Cardiac fibroblast (primary cell): ENCODE data around the gene NDUFS1.

Experiments
- DNase-seq, 2 donors: peaks; one replicate each; pipeline versions ENCODE4 v3.0.0 to v3.0.0-alpha.2; 2010; ENCODE audit warnings: low read depth in 2 of 2
- H3K4me3 ChIP-seq, 2 donors: replicated peaks in 1 of 2; 1 replicate in 1 of 2; 2 replicates in 1 of 2; pipeline ENCODE4 v1.5.1; 2011; ENCODE audit warnings: low read depth in 2 of 2, low read length in 2 of 2, mild to moderate bottlenecking in 2 of 2, moderate library complexity in 1 of 2
- TF ChIP-seq, protein P1 (sequence below): IDR thresholded peaks from one replicate; pipeline ENCODE4 v1.5.1; 2011; ENCODE audit warnings: low read depth, mild to moderate bottlenecking, low read length, inconsistent platforms

Gene NDUFS1

DNA sequence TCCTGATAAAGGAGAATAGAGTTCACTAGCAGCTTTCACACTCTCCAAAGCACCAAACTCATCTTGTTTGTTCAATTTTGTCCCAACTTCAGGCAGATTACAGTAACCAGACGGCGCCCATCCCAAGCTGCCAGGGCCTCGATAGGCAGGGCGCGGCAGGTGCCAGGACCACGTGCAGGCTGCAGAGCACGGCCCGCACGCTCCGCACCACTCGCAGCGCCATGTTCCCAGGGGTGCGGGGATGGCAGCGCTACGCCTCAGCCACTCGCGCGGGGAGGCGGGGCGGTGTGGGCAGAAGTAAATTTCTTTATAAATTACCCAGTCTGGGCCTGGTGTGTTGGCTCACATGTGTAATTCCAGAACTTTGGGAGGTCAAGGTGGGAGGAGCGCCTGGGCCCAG lies 43.0 kb downstream of the NDUFS1 start:
- DNase-seq = no peak
- no peak overlapping the region for H3K4me3 ChIP-seq
- TF ChIP-seq, protein P1, sequence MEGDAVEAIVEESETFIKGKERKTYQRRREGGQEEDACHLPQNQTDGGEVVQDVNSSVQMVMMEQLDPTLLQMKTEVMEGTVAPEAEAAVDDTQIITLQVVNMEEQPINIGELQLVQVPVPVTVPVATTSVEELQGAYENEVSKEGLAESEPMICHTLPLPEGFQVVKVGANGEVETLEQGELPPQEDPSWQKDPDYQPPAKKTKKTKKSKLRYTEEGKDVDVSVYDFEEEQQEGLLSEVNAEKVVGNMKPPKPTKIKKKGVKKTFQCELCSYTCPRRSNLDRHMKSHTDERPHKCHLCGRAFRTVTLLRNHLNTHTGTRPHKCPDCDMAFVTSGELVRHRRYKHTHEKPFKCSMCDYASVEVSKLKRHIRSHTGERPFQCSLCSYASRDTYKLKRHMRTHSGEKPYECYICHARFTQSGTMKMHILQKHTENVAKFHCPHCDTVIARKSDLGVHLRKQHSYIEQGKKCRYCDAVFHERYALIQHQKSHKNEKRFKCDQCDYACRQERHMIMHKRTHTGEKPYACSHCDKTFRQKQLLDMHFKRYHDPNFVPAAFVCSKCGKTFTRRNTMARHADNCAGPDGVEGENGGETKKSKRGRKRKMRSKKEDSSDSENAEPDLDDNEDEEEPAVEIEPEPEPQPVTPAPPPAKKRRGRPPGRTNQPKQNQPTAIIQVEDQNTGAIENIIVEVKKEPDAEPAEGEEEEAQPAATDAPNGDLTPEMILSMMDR = no peak

GRCh38 chr2:206115026-206115578 lies 44.1 kb downstream of the NDUFS1 start:
- no peak overlapping the region for H3K4me3 ChIP-seq
- TF ChIP-seq, protein P1 = no peak
- DNase-seq = no peak

GRCh38 chr2:206112846-206113547 lies 46.2 kb downstream of the NDUFS1 start:
- H3K4me3 ChIP-seq = no peak overlapping the region
- TF ChIP-seq, protein P1 = no peak
- DNase-seq = peak; percentile 32 to 52

DNA sequence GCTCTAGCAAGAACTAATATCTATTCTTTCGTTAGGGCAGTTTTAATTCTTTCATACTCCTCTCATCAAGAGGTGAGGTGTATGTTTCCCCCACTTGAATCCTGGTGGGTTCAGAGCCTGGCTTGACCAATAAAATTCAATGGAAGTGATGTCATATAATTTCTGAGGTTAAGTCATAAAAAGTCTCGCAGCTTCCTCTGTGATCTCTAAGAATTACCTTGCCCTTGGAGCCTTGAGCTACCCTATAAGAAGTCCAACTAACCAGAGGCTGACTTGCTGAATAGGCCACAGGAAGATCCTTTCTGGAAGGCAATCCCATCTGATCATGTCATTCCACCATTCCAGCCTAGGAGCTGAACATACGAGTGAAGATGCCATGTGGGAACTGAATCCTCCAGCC lies 47.1 kb downstream of the NDUFS1 start:
- peak in 1 of 2 donors; percentile 27 for DNase-seq
- H3K4me3 ChIP-seq = no peak overlapping the region
- TF ChIP-seq, protein P1 = no peak

DNA sequence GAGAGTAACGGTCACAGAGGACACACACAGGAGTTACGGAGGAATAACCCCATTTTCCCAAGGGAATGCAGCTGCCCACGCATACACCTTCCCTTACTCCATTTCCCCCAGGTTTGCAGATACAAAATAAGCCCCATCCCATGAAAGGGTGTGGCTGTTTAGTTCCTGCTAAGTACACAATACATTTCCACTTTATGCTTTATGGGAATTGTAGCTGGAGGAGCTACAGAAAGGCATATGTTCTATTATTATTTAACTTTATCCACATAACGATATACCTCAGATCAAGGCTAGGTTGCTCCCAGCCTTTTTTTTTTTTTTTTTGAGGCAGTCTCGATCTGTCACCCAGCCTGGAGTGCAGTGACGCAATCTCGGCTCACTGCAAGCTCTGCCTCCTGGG lies 50.5 kb downstream of the NDUFS1 start:
- TF ChIP-seq, protein P1 = no peak
- DNase-seq = no peak
- no peak overlapping the region for H3K4me3 ChIP-seq

- H3K4me3 ChIP-seq = no peak overlapping the region
- no peak for DNase-seq
- TF ChIP-seq, protein P1 = no peak
Measured at GRCh38 chr2:206105541-206105940, 53.7 kb downstream of the NDUFS1 start.
